Activated CD8-positive, alpha-beta memory T cell treated with anti-CD3 and anti-CD28 coated beads, Interleukin-2, amount 50 U/mL, for 1 hour (primary cell): ENCODE results near the gene ARHGEF19.

ENCODE experiments used
- DNase-seq: peaks from one replicate; pipeline ENCODE4 v3.0.0-alpha.2; 2020; ENCODE audit errors: extremely low read depth

Gene ARHGEF19

GRCh38 chr1:16149146-16149545 is 63.3 kb downstream of the ARHGEF19 start:
- DNase-seq = no peak

GRCh38 chr1:16148329-16149092 is 63.9 kb downstream of the ARHGEF19 start:
- no peak for DNase-seq
